ENCODE measurements around the gene CD209. TPM values are rescaled to one million over a fixed set of nuclear protein-coding genes. Genes with fewer than 3 reads are reported as not detected.

Gene CD209
- total and polyA plus RNA-seq, 2 of the 8 experiments (the other 6 are each of a cell fraction or from before 2014, with no cell fraction given), result 0.05 to 0.22 TPM

GRCh38 chr19:7731615-7732014 lies 15.7 kb downstream of the CD209 start:
- Histone ChIP-seq H4K91ac (replicated peaks; ENCODE audit: insufficient read length, low read length) (no peak overlapping the region), H3K56ac (replicated peaks; ENCODE audit: insufficient read length, low read depth, low read length) (no peak overlapping the region), H3K4me2 (ENCODE audit: insufficient read depth in 1 of 2, low read depth in 2 of 2, low read length in 2 of 2) (no peak overlapping the region), H3K79me1 (ENCODE audit: low read depth, low read length) (no peaks in the 10 kb centered on the region), H4K5ac (ENCODE audit: insufficient read length, low read depth, low read length) (no peak overlapping the region), H4K8ac (ENCODE audit: extremely low read depth, insufficient read depth, low read length) (no peak overlapping the region; the same call in 1 of the 2 replicates), H3K4me1 (replicated peaks in 1 of 4; ENCODE audit: control insufficient read depth in 3 of 4, insufficient read depth in 4 of 4, low read length in 3 of 4) (peaks cover 0 to 15% (median 9%) of the 10 kb centered on the region in 4 experiments; a peak in 6 of 7 replicates), H3K4me3 (ENCODE audit: extremely low read depth in 1 of 4, insufficient read depth in 2 of 4, low read depth in 3 of 4, low read length in 4 of 4) (no peak overlapping the region), H2BK12ac (ENCODE audit: low read depth, low read length) (no peak overlapping the region), H2BK20ac (ENCODE audit: low read length) (no peak overlapping the region), H3K23me2 (ENCODE audit: low read depth, low read length) (peaks cover 8% of the 10 kb centered on the region; the same call in 1 of the 2 replicates), H3K9me3 (ENCODE audit: insufficient read depth in 2 of 2, low read depth in 1 of 2, low read length in 1 of 2) (no peaks in the 10 kb centered on the region), H2BK120ac (replicated peaks; ENCODE audit: low read depth, low read length) (no peak overlapping the region), H2BK15ac (ENCODE audit: low read length) (no peak overlapping the region), H3K27ac (ENCODE audit: low read depth, low read length) (no peak overlapping the region), H3K36me3 (ENCODE audit: control insufficient read depth in 2 of 4, insufficient read depth in 4 of 4, low read length in 3 of 4) (no peaks in the 10 kb centered on the region), H3K27me3 (replicated peaks in 1 of 4; ENCODE audit: control insufficient read depth in 3 of 4, extremely low read depth in 1 of 4, insufficient read depth in 3 of 4, low read length in 3 of 4) (peaks cover 27 to 45% (median 44%) of the 10 kb centered on the region in 4 experiments), H3K18ac (ENCODE audit: extremely low read depth, low read length) (no peak overlapping the region), H3K79me2 (ENCODE audit: control insufficient read depth in 1 of 2, insufficient read depth in 2 of 2, low read length in 2 of 2) (no peaks in the 10 kb centered on the region), H3K14ac (ENCODE audit: insufficient read length) (no peak overlapping the region), H3K4ac (replicated peaks; ENCODE audit: insufficient read length, low read depth, low read length) (no peak overlapping the region), H4K20me1 (replicated peaks in 1 of 2; ENCODE audit: control insufficient read depth in 1 of 2, insufficient read depth in 2 of 2, low read length in 2 of 2) (peaks cover 0 to 3% of the 10 kb centered on the region in 2 experiments), H2AFZ (ENCODE audit: low read length) (no peak overlapping the region), H2BK5ac (ENCODE audit: low read depth, low read length) (no peak overlapping the region), H2AK5ac (ENCODE audit: low read depth, low read length) (no peak overlapping the region), H3K23ac (ENCODE audit: insufficient read length) (no peak overlapping the region), H3K9ac (replicated peaks in 1 of 4; ENCODE audit: extremely low read depth in 1 of 4, low read depth in 3 of 4, low read length in 3 of 4) (no peak overlapping the region)
- DNase-seq (ENCODE audit: low read depth in 1 of 2, low spot score in 2 of 2) (no peak), FAIRE-seq (no peak)
- 79% methylated on average over 5 of the region's 5 CpGs; no CpG with 5 or more reads in 1 of the 2 experiments for whole genome bisulfite sequencing, 2 experiments (ENCODE audit: extremely low coverage in 1 of 2, insufficient coverage in 1 of 2, insufficient read length in 1 of 2, insufficient replicate concordance in 2 of 2, low coverage in 1 of 2, low lambda C conversion rate in 2 of 2, missing lambda C conversion rate in 1 of 2)
- ChIA-PET CTCF (ENCODE audit: partially characterized antibody) (no interaction called here), POLR2A (ENCODE audit: partially characterized antibody) (interaction anchor here (0.5 kb wide), 1 partner anchor 208 kb away, joined by 5 read pairs; no protein-coding TSS in a partner anchor)
- TF ChIP-seq ATF2 (IDR thresholded peaks at IDR 0.05; ENCODE audit: low read length) (no peak), KDM1A (IDR thresholded peaks at IDR 0.05; ENCODE audit: borderline replicate concordance, low read length) (peak; percentile 50; the same call in 1 of the 2 replicates)

Measured in H1 (cell line).